ENCODE measurements around the gene LDLR.
A peak's percentile ranks its signal among the peaks of the same experiment; 100 is the strongest.
"Not testable (repeated sequence)": the region's sequence is repeated elsewhere in the genome, so short reads cannot be mapped to it uniquely, and the experiment has no call there.

LDLR gene

GRCh38 chr19:11168568-11168967 is 79.3 kb downstream of the LDLR start:
- Histone ChIP-seq H3K9ac (ENCODE audit: low read length) (no peak overlapping the region), H3K9me3 (ENCODE audit: low read length) (no peaks in the 10 kb centered on the region), H3K36me3 (ENCODE audit: insufficient read depth, low read length) (peaks cover 71% of the 10 kb centered on the region), H3K4me1 (ENCODE audit: insufficient read depth, low read length) (peaks cover 43% of the 10 kb centered on the region), H3K27ac (ENCODE audit: low read depth, low read length) (no peak overlapping the region), H3K4me3 (ENCODE audit: low read depth in 1 of 2, low read length in 2 of 2) (no peak overlapping the region), H3K27me3 (ENCODE audit: control insufficient read depth in 1 of 2, insufficient read depth in 2 of 2, low read length in 2 of 2) (no peaks in the 10 kb centered on the region)

GRCh38 chr19:11169896-11170678 is 80.8 kb downstream of the LDLR start:
- no peaks in the 10 kb centered on the region for H3K9me3 ChIP-seq (ENCODE audit: low read length)
- peak overlapping the region; percentile 32 for H3K27ac ChIP-seq (ENCODE audit: low read depth, low read length)
- H3K36me3 ChIP-seq (ENCODE audit: insufficient read depth, low read length) = peaks cover 82% of the 10 kb centered on the region

GRCh38 chr19:11171144-11171543 is 81.9 kb downstream of the LDLR start:
- H3K27ac ChIP-seq (ENCODE audit: low read depth, low read length) = no peak overlapping the region
- H3K9ac ChIP-seq (ENCODE audit: low read length) = no peak overlapping the region
- H3K4me3 ChIP-seq (ENCODE audit: low read depth in 1 of 2, low read length in 2 of 2) = no peak overlapping the region
- H3K9me3 ChIP-seq (ENCODE audit: low read length) = no peaks in the 10 kb centered on the region
- peaks cover 18% of the 10 kb centered on the region for H3K4me1 ChIP-seq (ENCODE audit: insufficient read depth, low read length)
- H3K36me3 ChIP-seq (ENCODE audit: insufficient read depth, low read length) = peaks cover 81% of the 10 kb centered on the region
- no peaks in the 10 kb centered on the region for H3K27me3 ChIP-seq (ENCODE audit: control insufficient read depth in 1 of 2, insufficient read depth in 2 of 2, low read length in 2 of 2)

More at GRCh38 chr19:11169896-11170678, 80.8 kb downstream of the LDLR start:
- Histone ChIP-seq H3K27me3 (ENCODE audit: control insufficient read depth in 1 of 2, insufficient read depth in 2 of 2, low read length in 2 of 2) (no peaks in the 10 kb centered on the region), H3K9ac (ENCODE audit: low read length) (no peak overlapping the region), H3K4me1 (ENCODE audit: insufficient read depth, low read length) (peaks cover 28% of the 10 kb centered on the region), H3K4me3 (ENCODE audit: low read depth in 1 of 2, low read length in 2 of 2) (no peak overlapping the region)

- peaks cover 10% of the 10 kb centered on the region for H3K4me1 ChIP-seq (ENCODE audit: insufficient read depth, low read length)
- H3K9me3 ChIP-seq (ENCODE audit: low read length) = no peaks in the 10 kb centered on the region
- H3K4me3 ChIP-seq (ENCODE audit: low read depth in 1 of 2, low read length in 2 of 2) = no peak overlapping the region
- H3K27ac ChIP-seq (ENCODE audit: low read depth, low read length) = no peak overlapping the region
- H3K27me3 ChIP-seq (ENCODE audit: control insufficient read depth in 1 of 2, insufficient read depth in 2 of 2, low read length in 2 of 2) = no peaks in the 10 kb centered on the region
- no peak overlapping the region for H3K9ac ChIP-seq (ENCODE audit: low read length)
- H3K36me3 ChIP-seq (ENCODE audit: insufficient read depth, low read length) = peaks cover 83% of the 10 kb centered on the region
Observed at GRCh38 chr19:11172576-11172975, 83.3 kb downstream of the LDLR start.

- no peak overlapping the region for H3K27ac ChIP-seq (ENCODE audit: low read depth, low read length)
- H3K27me3 ChIP-seq (ENCODE audit: control insufficient read depth in 1 of 2, insufficient read depth in 2 of 2, low read length in 2 of 2) = no peaks in the 10 kb centered on the region
- peaks cover 7% of the 10 kb centered on the region for H3K4me1 ChIP-seq (ENCODE audit: insufficient read depth, low read length)
- H3K9ac ChIP-seq (ENCODE audit: low read length) = no peak overlapping the region
- no peaks in the 10 kb centered on the region for H3K9me3 ChIP-seq (ENCODE audit: low read length)
- H3K4me3 ChIP-seq (ENCODE audit: low read depth in 1 of 2, low read length in 2 of 2) = no peak overlapping the region
- peaks cover 83% of the 10 kb centered on the region for H3K36me3 ChIP-seq (ENCODE audit: insufficient read depth, low read length)
Observed at GRCh38 chr19:11173516-11174155, 84.4 kb downstream of the LDLR start.

GRCh38 chr19:11174336-11174735 is 85.1 kb downstream of the LDLR start:
- no peaks in the 10 kb centered on the region for H3K9me3 ChIP-seq (ENCODE audit: low read length)
- no peak overlapping the region for H3K9ac ChIP-seq (ENCODE audit: low read length)
- H3K4me1 ChIP-seq (ENCODE audit: insufficient read depth, low read length) = peaks cover 10% of the 10 kb centered on the region
- H3K4me3 ChIP-seq (ENCODE audit: low read depth in 1 of 2, low read length in 2 of 2) = no peak overlapping the region
- peaks cover 79% of the 10 kb centered on the region for H3K36me3 ChIP-seq (ENCODE audit: insufficient read depth, low read length)
- no peak overlapping the region for H3K27ac ChIP-seq (ENCODE audit: low read depth, low read length)
- H3K27me3 ChIP-seq (ENCODE audit: control insufficient read depth in 1 of 2, insufficient read depth in 2 of 2, low read length in 2 of 2) = no peaks in the 10 kb centered on the region

- Histone ChIP-seq H3K27ac (ENCODE audit: low read depth, low read length) (no peak overlapping the region), H3K9me3 (ENCODE audit: low read length) (no peaks in the 10 kb centered on the region), H3K36me3 (ENCODE audit: insufficient read depth, low read length) (peaks cover 72% of the 10 kb centered on the region), H3K27me3 (ENCODE audit: control insufficient read depth in 1 of 2, insufficient read depth in 2 of 2, low read length in 2 of 2) (no peaks in the 10 kb centered on the region), H3K9ac (ENCODE audit: low read length) (no peak overlapping the region), H3K4me1 (ENCODE audit: insufficient read depth, low read length) (peaks cover 19% of the 10 kb centered on the region), H3K4me3 (ENCODE audit: low read depth in 1 of 2, low read length in 2 of 2) (no peak overlapping the region)
Observed at GRCh38 chr19:11175920-11176319, 86.7 kb downstream of the LDLR start.

GRCh38 chr19:11176466-11177193 is 87.4 kb downstream of the LDLR start:
- H3K4me1 ChIP-seq (ENCODE audit: insufficient read depth, low read length) = peaks cover 24% of the 10 kb centered on the region
- no peak overlapping the region for H3K27ac ChIP-seq (ENCODE audit: low read depth, low read length)
- no peaks in the 10 kb centered on the region for H3K27me3 ChIP-seq (ENCODE audit: control insufficient read depth in 1 of 2, insufficient read depth in 2 of 2, low read length in 2 of 2)
- no peak overlapping the region for H3K4me3 ChIP-seq (ENCODE audit: low read depth in 1 of 2, low read length in 2 of 2)
- no peak overlapping the region for H3K9ac ChIP-seq (ENCODE audit: low read length)
- H3K9me3 ChIP-seq (ENCODE audit: low read length) = no peaks in the 10 kb centered on the region
- peaks cover 72% of the 10 kb centered on the region for H3K36me3 ChIP-seq (ENCODE audit: insufficient read depth, low read length)

GRCh38 chr19:11177592-11177991 is 88.3 kb downstream of the LDLR start:
- Histone ChIP-seq H3K9ac (ENCODE audit: low read length) (no peak overlapping the region), H3K9me3 (ENCODE audit: low read length) (no peaks in the 10 kb centered on the region), H3K36me3 (ENCODE audit: insufficient read depth, low read length) (peaks cover 65% of the 10 kb centered on the region), H3K27me3 (ENCODE audit: control insufficient read depth in 1 of 2, insufficient read depth in 2 of 2, low read length in 2 of 2) (no peaks in the 10 kb centered on the region), H3K4me3 (ENCODE audit: low read depth in 1 of 2, low read length in 2 of 2) (no peak overlapping the region), H3K4me1 (ENCODE audit: insufficient read depth, low read length) (peaks cover 29% of the 10 kb centered on the region), H3K27ac (ENCODE audit: low read depth, low read length) (no peak overlapping the region)

- not testable (repeated sequence) for H3K4me3 ChIP-seq (ENCODE audit: low read depth in 1 of 2, low read length in 2 of 2); H3K27me3 ChIP-seq (ENCODE audit: control insufficient read depth in 1 of 2, insufficient read depth in 2 of 2, low read length in 2 of 2); H3K9me3 ChIP-seq (ENCODE audit: low read length); H3K27ac ChIP-seq (ENCODE audit: low read depth, low read length); H3K9ac ChIP-seq (ENCODE audit: low read length)
- H3K36me3 ChIP-seq (ENCODE audit: insufficient read depth, low read length) = peaks cover 65% of the 10 kb centered on the region
- peaks cover 30% of the 10 kb centered on the region for H3K4me1 ChIP-seq (ENCODE audit: insufficient read depth, low read length)
Observed at GRCh38 chr19:11179145-11179465, 89.8 kb downstream of the LDLR start.

GRCh38 chr19:11179716-11180297 is 90.5 kb downstream of the LDLR start:
- peaks cover 60% of the 10 kb centered on the region for H3K36me3 ChIP-seq (ENCODE audit: insufficient read depth, low read length)
- no peaks in the 10 kb centered on the region for H3K27me3 ChIP-seq (ENCODE audit: control insufficient read depth in 1 of 2, insufficient read depth in 2 of 2, low read length in 2 of 2)
- peak overlapping the region in 1 of 2 donors; percentile 14 for H3K4me3 ChIP-seq (ENCODE audit: low read depth in 1 of 2, low read length in 2 of 2)
- peaks cover 37% of the 10 kb centered on the region for H3K4me1 ChIP-seq (ENCODE audit: insufficient read depth, low read length)
- peak overlapping the region; percentile 80 for H3K27ac ChIP-seq (ENCODE audit: low read depth, low read length)
- no peaks in the 10 kb centered on the region for H3K9me3 ChIP-seq (ENCODE audit: low read length)
- H3K9ac ChIP-seq (ENCODE audit: low read length) = peak overlapping the region; percentile 49

All from muscle layer of colon (tissue), 2 donors.